Karpas-422 (cell line): Measurements from ENCODE around the gene AMPD3. TPM values are rescaled to one million over a fixed set of nuclear protein-coding genes. Genes with fewer than 3 reads are reported as not detected.

Source experiments
- DNase-seq: peaks from one replicate; pipeline ENCODE4 v3.0.0-alpha.2; 2015
- H2AFZ ChIP-seq: fragments of 200-600 bp; sonication (generic); 2 replicates; pipeline ENCODE4 v1.6.1; 2014; ENCODE audit warnings: antibody characterized with exemption, low read length, mixed read lengths
- H3K27ac ChIP-seq: fragments of 200-600 bp; sonication (generic); 2 replicates; pipeline ENCODE4 v1.5.1; 2014; ENCODE audit warnings: mild to moderate bottlenecking, low read length, moderate library complexity
- H3K27me3 ChIP-seq: fragments of 200-600 bp; sonication (generic); 2 replicates; pipeline ENCODE4 v1.6.1; 2014; ENCODE audit warnings: low read length, mixed read lengths
- H3K36me3 ChIP-seq: fragments of 200-600 bp; sonication (generic); 2 replicates; pipeline ENCODE4 v1.6.1; 2014; ENCODE audit warnings: low read length, mixed read lengths; ENCODE audit not compliant: insufficient read depth
- H3K4me1 ChIP-seq: fragments of 200-600 bp; sonication (generic); 2 replicates; pipeline ENCODE4 v1.6.1; 2014; ENCODE audit warnings: mild to moderate bottlenecking, low read length, mixed read lengths
- H3K4me2 ChIP-seq: fragments of 200-600 bp; sonication (generic); 2 replicates; pipeline ENCODE4 v1.6.1; 2014; ENCODE audit warnings: low read length, low read depth, mild to moderate bottlenecking; ENCODE audit not compliant: poor library complexity, severe bottlenecking
- H3K4me3 ChIP-seq: fragments of 200-600 bp; sonication (generic); 2 replicates; pipeline ENCODE4 v1.5.1; 2014; ENCODE audit warnings: mild to moderate bottlenecking, antibody characterized with exemption, low read length, mixed read lengths
- H3K79me2 ChIP-seq: fragments of 200-600 bp; sonication (generic); 2 replicates; pipeline ENCODE4 v1.6.1; 2014; ENCODE audit warnings: mild to moderate bottlenecking, low read length, mixed read lengths
- H3K9ac ChIP-seq: fragments of 200-600 bp; sonication (generic); 2 replicates; pipeline ENCODE4 v1.6.0; 2014; ENCODE audit warnings: low read length
- H3K9me2 ChIP-seq: fragments of 200-600 bp; sonication (generic), shearing (Covaris generic); replicated peaks from 2 replicates; pipeline ENCODE4 v1.6.0; 2014; ENCODE audit warnings: mild to moderate bottlenecking, low read length, moderate library complexity; ENCODE audit not compliant: insufficient read depth
- H3K9me3 ChIP-seq: fragments of 300-700, 200-600 bp; sonication (generic); 2 replicates; pipeline ENCODE4 v1.6.1; 2014; ENCODE audit warnings: low read length, mixed read lengths
- H4K20me1 ChIP-seq: fragments of 200-600 bp; sonication (generic); 2 replicates; pipeline ENCODE4 v1.6.1; 2014; ENCODE audit warnings: mild to moderate bottlenecking, antibody characterized with exemption, low read length, low read depth; ENCODE audit not compliant: insufficient read depth
- total RNA-seq: library from RNA; depleted of rRNA; stranded (reverse); fragments of >200 nt; shearing (Covaris generic); gene quantifications from 2 replicates; pipeline ENCODE4 v1.2.3, GENCODE V29; 2014; ENCODE audit warnings: low replicate concordance

Gene AMPD3
- total RNA-seq, 1 experiment from 2014 or later = 12.5 TPM

DNA sequence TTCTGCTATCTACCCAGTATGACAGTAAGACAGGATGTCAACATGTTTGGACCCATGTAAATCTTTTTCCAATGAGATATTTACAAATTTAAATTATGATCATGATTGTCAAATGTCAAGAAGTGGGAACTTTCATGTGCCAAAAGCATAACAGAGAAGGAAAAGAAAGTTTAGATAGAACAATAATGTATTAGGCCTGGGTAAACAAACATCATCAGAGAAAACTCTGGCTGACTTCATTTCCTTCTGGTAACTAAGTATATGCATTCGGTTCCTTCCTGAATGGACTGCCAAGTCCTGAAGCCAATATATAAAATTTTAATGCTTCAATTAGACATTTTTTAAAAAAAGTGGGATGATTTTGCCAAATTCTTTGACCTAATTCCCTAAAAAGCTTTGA, 69.4 kb downstream of the AMPD3 start:
- no peaks in the 10 kb centered on the region for H3K27me3 ChIP-seq
- H2AFZ ChIP-seq = no peak overlapping the region
- no peak overlapping the region for H3K4me2 ChIP-seq
- H3K4me1 ChIP-seq = no peaks in the 10 kb centered on the region
- no peaks in the 10 kb centered on the region for H3K9me2 ChIP-seq
- no peaks in the 10 kb centered on the region for H4K20me1 ChIP-seq
- H3K36me3 ChIP-seq = peaks cover 35% of the 10 kb centered on the region
- no peak for DNase-seq
- no peaks in the 10 kb centered on the region for H3K79me2 ChIP-seq
- no peak overlapping the region for H3K4me3 ChIP-seq
- no peak overlapping the region for H3K27ac ChIP-seq
- H3K9ac ChIP-seq = no peak overlapping the region
- H3K9me3 ChIP-seq = no peaks in the 10 kb centered on the region

DNA sequence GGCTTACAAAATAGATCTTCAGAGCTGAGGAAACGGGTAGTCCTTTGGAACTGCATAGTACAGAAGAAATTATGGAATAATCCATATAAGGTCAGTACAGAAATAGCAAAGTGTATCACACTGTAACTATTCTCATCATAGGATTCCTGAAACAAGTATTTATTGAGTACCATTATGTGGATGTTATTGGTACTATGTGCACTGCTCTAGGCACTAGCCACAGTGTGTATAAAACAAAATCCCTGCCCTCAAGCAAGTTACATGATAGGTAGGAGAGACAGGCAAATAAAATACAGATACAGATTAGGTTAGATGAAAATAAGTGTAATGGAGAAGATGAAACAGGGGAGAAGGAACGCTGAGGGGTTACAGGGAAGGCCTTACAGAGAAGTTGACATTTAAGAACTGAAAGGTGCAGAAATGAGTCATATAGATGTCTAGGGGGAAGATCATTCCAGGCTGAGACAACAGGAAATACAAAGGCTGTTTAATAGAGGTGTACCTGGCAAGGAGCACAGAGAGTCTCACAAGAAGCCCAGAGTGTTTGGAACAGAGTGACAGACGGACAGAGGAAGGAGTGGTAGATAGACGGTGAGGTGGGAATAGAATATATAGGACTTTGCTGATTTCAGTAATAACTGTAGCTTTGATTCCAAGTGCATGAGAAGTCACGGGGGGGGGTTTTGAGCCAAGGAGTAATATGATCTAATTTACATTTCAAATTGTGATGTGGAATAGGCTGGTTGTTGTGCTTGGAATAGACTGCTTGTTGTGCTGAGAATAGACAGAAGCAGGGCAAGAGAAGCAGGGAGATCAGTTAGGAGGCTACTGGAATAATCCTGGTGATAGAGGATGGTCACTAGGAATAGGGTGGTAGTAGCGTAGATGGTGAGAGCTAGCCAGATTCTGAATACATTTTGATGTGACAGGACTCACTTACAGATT, 72.2 kb downstream of the AMPD3 start:
- no peak overlapping the region for H3K27ac ChIP-seq
- no peaks in the 10 kb centered on the region for H3K9me3 ChIP-seq
- H3K79me2 ChIP-seq = no peaks in the 10 kb centered on the region
- no peak overlapping the region for H3K4me2 ChIP-seq
- H3K36me3 ChIP-seq = peaks cover 22% of the 10 kb centered on the region
- no peak overlapping the region for H3K9ac ChIP-seq
- no peak overlapping the region for H3K4me3 ChIP-seq
- no peaks in the 10 kb centered on the region for H4K20me1 ChIP-seq
- no peak for DNase-seq
- no peaks in the 10 kb centered on the region for H3K9me2 ChIP-seq
- no peaks in the 10 kb centered on the region for H3K4me1 ChIP-seq
- no peaks in the 10 kb centered on the region for H3K27me3 ChIP-seq
- no peak overlapping the region for H2AFZ ChIP-seq

DNA sequence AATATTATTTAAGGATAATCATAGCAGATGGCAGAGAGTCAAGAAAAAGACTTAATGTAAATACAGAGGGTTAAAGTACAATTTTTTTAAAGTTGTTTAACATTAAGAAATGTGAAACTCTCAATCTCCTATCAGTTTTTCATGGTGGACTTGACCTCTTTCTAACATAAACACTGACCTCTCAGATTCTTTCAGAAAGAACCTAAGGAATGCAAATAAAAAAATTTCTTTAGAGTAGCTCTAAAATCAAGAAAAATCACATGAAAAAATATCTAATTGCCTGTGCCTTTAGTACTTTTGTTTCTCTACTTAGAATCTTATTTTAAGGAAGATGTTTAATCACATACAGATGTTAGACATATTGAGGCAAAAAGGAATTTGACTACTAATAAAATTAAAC, 73.1 kb downstream of the AMPD3 start:
- Histone ChIP-seq H3K4me2 (no peak overlapping the region), H3K9ac (no peak overlapping the region), H3K9me2 (no peaks in the 10 kb centered on the region), H3K4me1 (no peaks in the 10 kb centered on the region), H4K20me1 (no peaks in the 10 kb centered on the region), H3K9me3 (no peaks in the 10 kb centered on the region), H3K79me2 (no peaks in the 10 kb centered on the region), H2AFZ (no peak overlapping the region), H3K27me3 (no peaks in the 10 kb centered on the region), H3K36me3 (peaks cover 20% of the 10 kb centered on the region), H3K27ac (no peak overlapping the region), H3K4me3 (no peak overlapping the region)
- no peak for DNase-seq

DNA sequence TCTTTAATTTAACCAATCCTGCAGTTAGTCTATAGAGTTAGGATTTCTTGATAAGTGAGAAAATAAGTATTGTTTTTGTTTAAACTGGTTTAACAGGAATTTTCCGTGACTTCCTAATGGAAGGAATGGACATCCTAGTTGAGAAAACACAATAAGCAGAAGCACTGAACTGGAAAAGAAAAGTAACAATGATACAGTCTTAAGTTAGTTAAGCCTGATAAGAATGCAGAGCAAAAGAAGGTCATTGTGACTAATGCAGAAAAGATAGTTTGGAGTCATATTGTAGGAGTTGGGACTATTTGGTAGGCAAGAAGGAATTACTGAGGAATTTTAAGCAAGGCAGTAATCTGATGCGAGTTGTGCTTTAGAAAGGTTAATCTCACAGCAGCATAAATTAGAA, 74.2 kb downstream of the AMPD3 start:
- H3K9me3 ChIP-seq = no peaks in the 10 kb centered on the region
- DNase-seq = no peak
- H3K4me1 ChIP-seq = no peaks in the 10 kb centered on the region
- no peak overlapping the region for H3K9ac ChIP-seq
- H3K27me3 ChIP-seq = no peaks in the 10 kb centered on the region
- H3K79me2 ChIP-seq = no peaks in the 10 kb centered on the region
- H4K20me1 ChIP-seq = no peaks in the 10 kb centered on the region
- H3K4me3 ChIP-seq = no peak overlapping the region
- no peak overlapping the region for H2AFZ ChIP-seq
- H3K27ac ChIP-seq = no peak overlapping the region
- no peak overlapping the region for H3K4me2 ChIP-seq
- H3K9me2 ChIP-seq = no peaks in the 10 kb centered on the region
- H3K36me3 ChIP-seq = peaks cover 13% of the 10 kb centered on the region

DNA sequence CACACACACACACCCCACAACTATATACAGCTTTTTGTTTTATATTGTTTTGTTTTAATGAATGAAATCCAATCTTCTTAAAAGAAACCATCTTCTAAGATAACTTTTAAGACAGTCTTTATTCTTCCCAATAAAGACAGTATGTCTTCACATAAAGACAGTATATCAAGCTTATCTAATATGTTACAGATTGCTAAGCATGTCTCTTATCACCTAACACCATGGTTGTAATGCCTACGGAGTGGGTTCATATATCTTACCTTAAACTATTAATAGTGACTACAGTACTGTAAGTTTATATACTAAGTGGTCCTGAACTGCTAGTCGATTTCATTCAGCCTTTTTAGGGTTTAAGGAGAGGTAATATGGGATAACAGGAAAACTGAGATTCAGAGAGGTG, 77.5 kb downstream of the AMPD3 start:
- Histone ChIP-seq H4K20me1 (no peaks in the 10 kb centered on the region), H3K4me2 (no peak overlapping the region), H2AFZ (no peak overlapping the region), H3K4me3 (no peak overlapping the region), H3K4me1 (no peaks in the 10 kb centered on the region; the same call in 1 of the 2 replicates), H3K79me2 (no peaks in the 10 kb centered on the region), H3K27ac (no peak overlapping the region), H3K36me3 (peaks cover 13% of the 10 kb centered on the region), H3K9me3 (no peaks in the 10 kb centered on the region), H3K9ac (no peak overlapping the region), H3K9me2 (no peaks in the 10 kb centered on the region), H3K27me3 (no peaks in the 10 kb centered on the region)
- no peak for DNase-seq

DNA sequence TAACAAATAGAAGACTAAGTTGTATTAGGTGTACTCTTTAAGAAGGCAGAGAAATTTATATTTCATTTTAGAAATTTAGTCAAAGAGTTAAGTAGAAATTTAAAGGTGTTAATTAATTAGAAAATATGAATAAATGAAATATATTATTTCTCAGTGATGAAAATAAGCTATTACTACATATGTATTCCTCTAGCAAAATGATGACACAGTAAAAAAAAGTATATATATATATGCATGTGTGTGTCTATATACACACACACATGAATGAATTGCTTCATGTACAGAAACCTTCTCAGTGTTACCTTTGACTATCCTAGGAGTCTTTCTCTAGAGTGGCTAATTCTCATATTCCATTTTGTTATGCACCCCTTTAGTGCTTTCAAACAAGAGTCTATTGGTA, 78.3 kb downstream of the AMPD3 start:
- Histone ChIP-seq H3K27ac (no peak overlapping the region), H2AFZ (no peak overlapping the region), H3K9ac (no peak overlapping the region), H3K4me2 (no peak overlapping the region), H3K79me2 (no peaks in the 10 kb centered on the region), H3K4me1 (no peaks in the 10 kb centered on the region; the same call in 1 of the 2 replicates), H3K9me2 (no peaks in the 10 kb centered on the region), H4K20me1 (no peaks in the 10 kb centered on the region), H3K36me3 (peaks cover 12% of the 10 kb centered on the region), H3K4me3 (no peak overlapping the region), H3K27me3 (no peaks in the 10 kb centered on the region), H3K9me3 (no peaks in the 10 kb centered on the region)
- DNase-seq = no peak

DNA sequence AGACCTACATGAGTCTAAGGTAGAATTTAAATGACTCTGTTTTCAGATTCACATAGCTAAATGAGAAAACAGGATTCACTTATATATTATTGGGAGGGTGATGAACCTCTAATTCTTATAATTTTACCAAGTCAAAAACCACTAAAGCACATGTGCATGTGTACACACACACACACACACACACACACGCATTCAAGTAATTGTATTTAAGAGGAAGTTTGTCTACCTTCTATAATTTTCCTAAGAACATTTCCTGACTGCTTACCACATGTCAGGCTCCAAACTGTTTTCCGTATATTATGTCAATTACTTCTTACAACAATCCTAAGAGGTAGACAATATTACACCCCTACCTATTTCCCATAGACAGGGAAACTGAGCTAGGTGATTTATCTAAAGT, 79.3 kb downstream of the AMPD3 start:
- Histone ChIP-seq H3K4me3 (no peak overlapping the region), H3K4me1 (peaks cover 4% of the 10 kb centered on the region; the same call in 1 of the 2 replicates), H3K36me3 (peaks cover 2% of the 10 kb centered on the region; the same call in 1 of the 2 replicates), H3K9me2 (no peaks in the 10 kb centered on the region), H3K9ac (no peak overlapping the region), H3K9me3 (no peaks in the 10 kb centered on the region), H4K20me1 (no peaks in the 10 kb centered on the region), H2AFZ (no peak overlapping the region), H3K4me2 (no peak overlapping the region), H3K27me3 (no peaks in the 10 kb centered on the region), H3K27ac (no peak overlapping the region), H3K79me2 (no peaks in the 10 kb centered on the region)
- DNase-seq = no peak

DNA sequence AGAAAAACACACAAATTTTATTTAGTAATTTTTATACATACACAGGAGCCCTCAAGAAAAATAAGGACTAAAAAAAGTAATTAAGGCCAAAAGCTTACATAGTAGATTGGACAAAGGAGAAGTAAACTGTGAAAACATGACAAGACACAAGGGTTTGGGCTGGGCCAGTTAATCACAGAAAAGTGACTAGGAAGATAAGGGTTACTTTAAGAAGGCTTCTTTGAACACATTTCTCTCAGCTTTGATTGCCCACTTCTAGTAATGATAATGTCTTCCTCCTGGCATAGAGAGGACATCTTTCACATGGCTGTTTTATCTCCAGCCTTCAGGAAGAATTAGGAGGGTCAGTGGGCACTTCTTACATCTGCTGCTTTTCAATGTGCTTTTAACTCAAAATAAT, 82.5 kb downstream of the AMPD3 start:
- Histone ChIP-seq H3K36me3 (no peaks in the 10 kb centered on the region), H3K27ac (no peak overlapping the region), H3K4me2 (no peak overlapping the region)

More for the DNA sequence above, 82.5 kb downstream of the AMPD3 start:
- peaks cover 8% of the 10 kb centered on the region; the same call in 1 of the 2 replicates for H3K79me2 ChIP-seq
- no peaks in the 10 kb centered on the region; the same call in 1 of the 2 replicates for H4K20me1 ChIP-seq
- no peaks in the 10 kb centered on the region for H3K27me3 ChIP-seq
- peaks cover 22% of the 10 kb centered on the region for H3K4me1 ChIP-seq
- H3K9ac ChIP-seq = no peak overlapping the region
- H3K4me3 ChIP-seq = no peak overlapping the region
- H3K9me3 ChIP-seq = no peaks in the 10 kb centered on the region
- no peak for DNase-seq
- no peak overlapping the region for H2AFZ ChIP-seq
- no peaks in the 10 kb centered on the region for H3K9me2 ChIP-seq
